IMR-90 (cell line): ENCODE measurements around the gene GRB10. TPM values are rescaled to one million over a fixed set of nuclear protein-coding genes. Genes with fewer than 3 reads are reported as not detected.

ENCODE experiments used
- ATAC-seq: fragments of 200-7000 bp; cut with Tn5 transposase; 2 replicates; pipeline ENCODE4 v1.9.1; 2020; ENCODE audit warnings: low read depth, mild to moderate bottlenecking, moderate library complexity
- BruUV-seq: library from RNA; stranded (reverse); fragments of 400-500 nt; replicated peaks from 2 replicates; lab custom pipeline; 2021; lab: Mats Ljungman, UMichigan
- CTCF ChIA-PET: fragments of 300-600 bp; formaldehyde crosslinking; extraction: SDS; loops from one replicate; lab custom pipeline; 2021; ENCODE audit warnings: antibody characterized with exemption; lab: Yijun Ruan, JAX
- POLR2A ChIA-PET: fragments of 300-600 bp; sonication (Branson Sonifier 250); formaldehyde crosslinking; loops from one replicate; lab custom pipeline; 2022; ENCODE audit warnings: antibody characterized with exemption; ENCODE audit not compliant: unreplicated experiment; lab: Charles Lee
- DNase-seq: peaks from one replicate; pipeline ENCODE4 v3.0.0; 2013
- H2AFZ ChIP-seq: replicated peaks from 2 replicates; pipeline ENCODE3; 2013; ENCODE audit warnings: low read length, mild to moderate bottlenecking; ENCODE audit not compliant: poor library complexity
- H2AK5ac ChIP-seq: 2 replicates; pipeline ENCODE4 v1.6.1; 2013; ENCODE audit warnings: low read depth, low read length, inconsistent platforms
- H2AK9ac ChIP-seq: replicated peaks from 2 replicates; pipeline ENCODE3; 2013; ENCODE audit warnings: mild to moderate bottlenecking, low read depth, low read length, moderate library complexity; ENCODE audit not compliant: poor library complexity
- H2BK120ac ChIP-seq: 2 replicates; pipeline ENCODE4 v1.6.1; 2013; ENCODE audit warnings: low read depth, low read length, inconsistent platforms
- H2BK15ac ChIP-seq: 3 replicates; pipeline ENCODE4 v1.6.1; 2013; ENCODE audit warnings: low read depth, low read length, inconsistent platforms
- H2BK20ac ChIP-seq: 2 replicates; pipeline ENCODE4 v1.6.1; 2013; ENCODE audit warnings: low read depth, mild to moderate bottlenecking, inconsistent platforms, low read length, moderate library complexity
- H2BK5ac ChIP-seq: 2 replicates; pipeline ENCODE4 v1.6.1; 2013; ENCODE audit warnings: mild to moderate bottlenecking, low read depth, low read length, inconsistent platforms; ENCODE audit not compliant: poor library complexity, severe bottlenecking
- H3K14ac ChIP-seq: replicated peaks from 2 replicates; pipeline ENCODE4 v1.6.1; 2013; ENCODE audit warnings: low read depth, low read length, inconsistent platforms
- H3K18ac ChIP-seq: 2 replicates; pipeline ENCODE4 v1.6.1; 2013; ENCODE audit warnings: low read depth, low read length, control low read depth
- H3K23ac ChIP-seq: 2 replicates; pipeline ENCODE4 v1.6.1; 2013; ENCODE audit warnings: low read depth, low read length, inconsistent platforms
- H3K27ac ChIP-seq: 2 replicates; pipeline ENCODE4 v1.5.1; 2013; ENCODE audit warnings: mild to moderate bottlenecking, control low read depth, low read length; ENCODE audit not compliant: insufficient read depth
- H3K27me3 ChIP-seq: 2 replicates; pipeline ENCODE4 v1.6.1; 2013; ENCODE audit warnings: low read length; ENCODE audit not compliant: control insufficient read depth, insufficient read depth
- H3K36me3 ChIP-seq: 2 replicates; pipeline ENCODE4 v1.6.1; 2013; ENCODE audit warnings: low read length, mixed read lengths; ENCODE audit not compliant: control insufficient read depth, insufficient read depth
- H3K4ac ChIP-seq: 2 replicates; pipeline ENCODE4 v1.6.1; 2013; ENCODE audit warnings: low read depth, low read length, inconsistent platforms
- H3K4me1 ChIP-seq: 2 replicates; pipeline ENCODE4 v1.6.1; 2013; ENCODE audit warnings: low read length, mixed read lengths; ENCODE audit not compliant: control insufficient read depth, insufficient read depth
- H3K4me2 ChIP-seq: 2 replicates; pipeline ENCODE4 v1.6.1; 2013; ENCODE audit warnings: low read depth, mild to moderate bottlenecking, control low read depth, low read length, moderate library complexity
- H3K4me3 ChIP-seq: 2 replicates; pipeline ENCODE4 v1.5.1; 2013; ENCODE audit warnings: low read depth, mild to moderate bottlenecking, control low read depth, low read length, moderate library complexity; ENCODE audit not compliant: insufficient read depth
- H3K56ac ChIP-seq: 2 replicates; pipeline ENCODE4 v1.6.1; 2013; ENCODE audit warnings: low read length, inconsistent platforms; ENCODE audit not compliant: insufficient read depth; ENCODE audit errors: extremely low read depth
- H3K79me1 ChIP-seq, 2 experiments: 2 replicates each; pipeline ENCODE4 v1.6.1; 2013; ENCODE audit warnings: low read length in 2 of 2, inconsistent platforms in 1 of 2, low read depth in 1 of 2
- H3K9ac ChIP-seq: 2 replicates; pipeline ENCODE4 v1.6.1; 2013; ENCODE audit warnings: low read depth, low read length, control low read depth
- H3K9me1 ChIP-seq: 2 replicates; pipeline ENCODE4 v1.6.1; 2013; ENCODE audit warnings: low read length, inconsistent platforms; ENCODE audit not compliant: insufficient read depth
- H3K9me3 ChIP-seq: 2 replicates; pipeline ENCODE4 v1.6.1; 2013; ENCODE audit warnings: low read length; ENCODE audit not compliant: control insufficient read depth, insufficient read depth
- H4K20me1 ChIP-seq: 2 replicates; pipeline ENCODE4 v1.6.1; 2013; ENCODE audit warnings: low read length, inconsistent platforms; ENCODE audit not compliant: insufficient read depth
- H4K5ac ChIP-seq: 2 replicates; pipeline ENCODE4 v1.6.1; 2013; ENCODE audit warnings: mild to moderate bottlenecking, low read depth, low read length, control low read depth
- H4K8ac ChIP-seq, 2 experiments: 2 replicates each; pipeline ENCODE4 v1.6.1; 2013; ENCODE audit warnings: low read depth in 2 of 2, low read length in 2 of 2, control low read depth in 1 of 2, inconsistent platforms in 1 of 2
- H4K91ac ChIP-seq: 2 replicates; pipeline ENCODE4 v1.6.1; 2013; ENCODE audit warnings: low read depth, low read length, inconsistent platforms; ENCODE audit not compliant: insufficient read depth
- BHLHE40 ChIP-seq: fragments of 150-350 bp; IDR thresholded peaks from 2 replicates; pipeline ENCODE4 v1.6.1; 2016; ENCODE audit warnings: mild to moderate bottlenecking, low read depth, low read length
- CHD1 ChIP-seq: IDR thresholded peaks from 2 replicates; pipeline ENCODE4 v1.6.1; 2012; ENCODE audit warnings: low read depth, low read length, improper control_type of control experiment
- CTCF ChIP-seq: conservative IDR thresholded peaks from 2 replicates; pipeline ENCODE4 v1.5.1; 2012; ENCODE audit warnings: mild to moderate bottlenecking, low read depth, low read length, improper control_type of control experiment
- ELK1 ChIP-seq: fragments of 150-350 bp; IDR thresholded peaks from 2 replicates; pipeline ENCODE4 v1.6.1; 2016; ENCODE audit warnings: low read depth, mild to moderate bottlenecking, low read length, moderate library complexity, borderline replicate concordance
- FOS ChIP-seq: fragments of 150-350 bp; IDR thresholded peaks from 2 replicates; pipeline ENCODE4 v1.6.1; 2016; ENCODE audit warnings: low read depth, low read length
- MAFK ChIP-seq: IDR thresholded peaks from 2 replicates; pipeline ENCODE4 v1.6.1; 2012; ENCODE audit warnings: low read depth, low read length, improper control_type of control experiment
- MXI1 ChIP-seq: IDR thresholded peaks from 2 replicates; pipeline ENCODE4 v1.6.1; 2012; ENCODE audit warnings: low read depth, mild to moderate bottlenecking, low read length, moderate library complexity, borderline replicate concordance
- RAD21 ChIP-seq: IDR thresholded peaks from 2 replicates; pipeline ENCODE4 v1.6.1; 2012; ENCODE audit warnings: low read length, improper control_type of control experiment
- RCOR1 ChIP-seq: IDR thresholded peaks from 2 replicates; pipeline ENCODE4 v1.6.1; 2012; ENCODE audit warnings: mild to moderate bottlenecking, low read length, improper control_type of control experiment; ENCODE audit not compliant: insufficient replicate concordance
- SMC3 ChIP-seq: fragments of 150-350 bp; IDR thresholded peaks from 2 replicates; pipeline ENCODE4 v1.6.1; 2016; ENCODE audit warnings: low read depth, mild to moderate bottlenecking, antibody characterized with exemption, low read length, moderate library complexity
- WGBS, 2 experiments: methylation state at CpG; one replicate each; pipeline versions ENCODE4 v1.1.5 to v1.1.7; 2013; ENCODE audit warnings: missing lambda C conversion rate in 2 of 2; ENCODE audit not compliant: insufficient read length in 1 of 2; ENCODE audit errors: extremely low coverage in 2 of 2; 5-methylcytosine and 5-hydroxymethylcytosine counted together
- dilution Hi-C: fragments of 300-500 bp; cut with HindIII; formaldehyde crosslinking; loops from one replicate; pipeline ENCODE4 v1.14.3; 2018; ENCODE audit warnings: low sequenced_read_pairs; ENCODE audit not compliant: unreplicated experiment
- in situ Hi-C: fragments of 300-500 bp; cut with MboI; formaldehyde crosslinking; loops from 3 replicates; pipeline ENCODE4 v1.14.3; 2019; ENCODE audit warnings: low sequenced_read_pairs, inconsistent platforms, mixed read lengths
- intact Hi-C: fragments of 100-400 bp; cut with micrococcal nuclease; formaldehyde crosslinking; loops from 2 replicates; pipeline ENCODE4 v1.10.0; 2022
- polyA plus RNA-seq, 3 experiments: library from polyadenylated mRNA; depleted of rRNA; stranded (reverse); fragments of >200 nt; gene quantifications; 2 replicates each; pipeline ENCODE4 v1.2.3, GENCODE V29; 2012; ENCODE audit warnings: low replicate concordance in 1 of 3
- total RNA-seq: library from RNA; depleted of rRNA; stranded (reverse); fragments of >200 nt; gene quantifications from 2 replicates; pipeline ENCODE4 v1.2.3, GENCODE V29; 2012

The GRB10 gene
- total and polyA plus RNA-seq, 2 of the 4 experiments (the other 2 are of a cell fraction), result 6.3 to 15.1 TPM

DNA sequence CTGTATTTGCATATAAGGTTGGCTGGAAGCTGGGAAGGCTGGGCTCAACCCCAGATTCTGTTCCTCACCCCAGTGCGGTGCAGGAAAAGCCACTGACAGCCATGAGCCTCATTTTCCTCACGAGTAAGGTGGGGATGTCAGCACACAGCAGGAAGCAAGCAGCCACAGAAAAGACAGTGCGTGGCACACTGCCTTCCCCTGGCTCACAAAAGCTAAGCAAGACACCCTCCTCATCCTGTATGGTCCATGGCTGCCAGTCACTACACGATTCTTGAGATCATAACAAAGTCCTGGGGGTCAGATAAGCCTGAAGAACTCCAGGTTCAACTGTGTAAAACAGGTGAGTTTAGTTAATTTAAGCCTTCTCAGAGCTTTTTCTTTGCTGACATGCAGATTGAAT, 188.6 kb downstream of the GRB10 start:
- Histone ChIP-seq H2AFZ (no peak overlapping the region), H3K79me1 (no peaks in the 10 kb centered on the region), H2BK20ac (no peak overlapping the region), H4K91ac (no peak overlapping the region), H2AK5ac (no peak overlapping the region), H4K5ac (no peak overlapping the region), H3K9me1 (peaks cover 2% of the 10 kb centered on the region; the same call in 1 of the 2 replicates), H3K23ac (no peak overlapping the region), H3K4me3 (no peak overlapping the region), H2BK120ac (no peak overlapping the region), H2BK15ac (no peak overlapping the region), H3K9me3 (no peaks in the 10 kb centered on the region), H2BK5ac (no peak overlapping the region), H3K4me2 (no peak overlapping the region), H3K27ac (no peak overlapping the region), H3K27me3 (no peaks in the 10 kb centered on the region), H4K20me1 (no peaks in the 10 kb centered on the region; the same call in none of the 2 replicates), H3K4me1 (no peaks in the 10 kb centered on the region), H3K18ac (no peak overlapping the region), H3K9ac (no peak overlapping the region), H3K14ac (no peak overlapping the region), H4K8ac (no peak overlapping the region), H2AK9ac (no peak overlapping the region), H3K36me3 (peaks cover 28% of the 10 kb centered on the region), H3K56ac (no peak overlapping the region), H3K4ac (no peak overlapping the region)
- TF ChIP-seq BHLHE40, result no peak
- no peak for TF ChIP-seq FOS
- TF ChIP-seq ELK1, result no peak
- no peak for TF ChIP-seq CTCF
- TF ChIP-seq RAD21, result no peak
- no peak for TF ChIP-seq MXI1
- TF ChIP-seq CHD1, result no peak
- no peak for TF ChIP-seq RCOR1
- TF ChIP-seq SMC3, result no peak
- no peak for TF ChIP-seq MAFK
- intact Hi-C loops (no loop called here), in situ Hi-C loops (no loop called here), dilution Hi-C loops (no loop called here)
- ATAC-seq, result no peak
- POLR2A ChIA-PET, result no interaction called here
- CTCF ChIA-PET, result no interaction called here
- no CpG with 5 or more reads among the region's 4 CpGs for WGBS, 2 experiments
- BruUV-seq, result no TSS peak
- no peak for DNase-seq
